ENCODE data around the gene RNF7. TPM values are rescaled to one million over a fixed set of nuclear protein-coding genes. Genes with fewer than 3 reads are reported as not detected.
"Not testable (repeated sequence)": the region's sequence is repeated elsewhere in the genome, so short reads cannot be mapped to it uniquely, and the experiment has no call there.

Gene RNF7
- polyA plus RNA-seq, 12 donors: 58.9 to 143 (median 87.0) TPM; not detected in 1

DNA sequence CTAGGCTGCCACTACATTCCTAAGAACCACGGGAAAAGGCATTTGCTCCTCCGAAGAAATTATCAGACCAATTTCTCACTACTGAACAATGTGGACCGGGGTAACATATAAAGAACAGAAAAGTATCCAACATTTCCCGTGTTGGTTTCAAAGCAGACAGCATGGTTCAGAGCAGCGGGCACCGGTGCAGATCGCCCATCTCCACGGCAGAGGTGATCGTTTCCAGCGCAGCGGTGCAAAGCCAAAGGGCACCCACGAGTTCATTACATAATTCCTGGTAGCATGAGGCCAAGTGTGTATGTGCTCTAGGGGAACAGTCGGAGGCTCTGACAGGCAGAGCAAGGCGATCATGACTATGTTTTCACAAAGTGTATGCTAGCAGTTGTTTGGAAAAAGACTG, 38.3 kb downstream of the RNF7 start:
- no peak for DNase-seq

DNA sequence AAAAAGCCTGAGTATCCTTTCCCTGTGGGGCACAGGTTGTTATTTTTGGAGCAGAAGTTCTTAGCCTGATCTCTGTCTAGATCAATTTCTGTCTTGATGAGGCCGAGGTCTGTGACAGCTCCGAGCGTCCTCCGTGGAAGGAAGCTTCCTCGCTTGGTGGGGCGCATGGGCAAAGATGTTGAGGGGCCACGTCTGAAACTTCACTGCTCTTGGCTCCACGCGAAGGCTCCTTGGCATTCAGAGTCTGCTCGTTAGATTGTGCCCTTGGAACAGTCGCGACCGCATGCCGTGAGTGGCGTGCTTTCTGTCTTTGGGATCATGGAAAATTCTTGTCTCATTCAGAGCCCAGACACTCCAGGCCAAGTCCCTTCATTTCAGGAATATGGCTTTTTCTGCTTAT, 38.8 kb downstream of the RNF7 start:
- DNase-seq: no peak

DNA sequence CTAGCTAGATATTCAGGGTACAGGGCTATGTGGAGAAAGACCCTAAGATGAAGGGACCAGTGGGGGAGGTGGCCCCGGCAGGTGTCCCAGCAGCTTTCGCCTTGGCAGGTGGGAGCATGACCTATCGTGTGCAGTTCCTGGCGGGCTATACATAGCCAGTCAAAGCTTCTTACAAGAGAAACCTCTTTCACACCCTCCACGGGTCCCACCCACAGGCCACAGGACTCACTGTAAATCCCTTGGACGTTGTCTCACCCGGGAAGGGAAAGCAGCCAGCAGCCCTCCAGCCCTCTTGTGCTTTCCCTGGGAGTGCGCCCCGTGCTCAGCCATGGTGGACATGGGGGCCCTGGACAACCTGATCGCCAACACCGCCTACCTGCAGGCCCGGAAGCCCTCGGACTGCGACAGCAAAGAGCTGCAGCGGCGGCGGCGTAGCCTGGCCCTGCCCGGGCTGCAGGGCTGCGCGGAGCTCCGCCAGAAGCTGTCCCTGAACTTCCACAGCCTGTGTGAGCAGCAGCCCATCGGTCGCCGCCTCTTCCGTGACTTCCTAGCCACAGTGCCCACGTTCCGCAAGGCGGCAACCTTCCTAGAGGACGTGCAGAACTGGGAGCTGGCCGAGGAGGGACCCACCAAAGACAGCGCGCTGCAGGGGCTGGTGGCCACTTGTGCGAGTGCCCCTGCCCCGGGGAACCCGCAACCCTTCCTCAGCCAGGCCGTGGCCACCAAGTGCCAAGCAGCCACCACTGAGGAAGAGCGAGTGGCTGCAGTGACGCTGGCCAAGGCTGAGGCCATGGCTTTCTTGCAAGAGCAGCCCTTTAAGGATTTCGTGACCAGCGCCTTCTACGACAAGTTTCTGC, 40.1 kb downstream of the RNF7 start:
- DNase-seq: no peak

DNA sequence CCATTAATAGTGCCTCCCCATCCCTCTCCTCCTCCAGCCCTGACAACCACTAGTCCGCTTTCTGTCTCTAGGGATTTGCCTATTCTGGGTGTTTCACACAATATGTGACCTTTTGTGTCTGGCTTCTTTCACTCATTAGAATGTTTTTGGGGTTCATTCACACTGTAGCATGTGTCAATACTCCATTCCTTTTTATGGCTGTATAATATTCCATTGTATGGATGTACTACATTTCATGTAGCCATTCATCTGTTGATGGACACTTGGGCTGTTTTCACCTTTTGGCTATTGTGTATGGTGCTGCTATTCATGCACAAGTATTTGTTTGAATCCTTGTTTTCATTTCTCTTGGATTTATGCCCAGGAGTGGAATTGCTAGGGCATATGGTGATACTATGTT, 41.6 kb downstream of the RNF7 start:
- no peak for DNase-seq

DNA sequence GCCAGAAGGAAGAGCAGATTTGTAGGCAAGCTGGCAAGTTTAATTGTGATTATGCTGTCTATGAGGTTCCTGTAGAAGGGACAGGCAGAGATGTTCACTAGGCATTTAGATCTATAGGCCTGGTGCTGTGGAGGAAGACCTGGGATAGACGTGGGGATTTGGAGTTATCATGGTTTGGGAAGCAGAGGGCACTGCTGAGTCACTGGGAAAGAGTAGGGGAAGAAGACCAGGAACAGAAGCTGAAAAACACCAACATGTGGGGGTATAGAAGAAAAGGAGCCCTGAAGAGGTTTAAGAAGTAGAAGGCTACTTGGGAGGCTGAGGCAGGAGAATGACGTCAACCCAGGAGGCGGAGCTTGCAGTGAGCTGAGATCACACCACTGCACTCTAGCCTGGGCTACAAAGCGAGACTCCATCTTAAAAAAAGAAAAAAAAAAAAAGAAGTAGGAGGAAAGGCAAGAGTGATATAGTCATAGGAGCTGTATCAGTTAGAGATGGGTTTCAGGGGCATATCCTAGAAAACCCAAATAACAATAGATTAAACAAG, 44.4 kb downstream of the RNF7 start:
- DNase-seq: no peak

DNA sequence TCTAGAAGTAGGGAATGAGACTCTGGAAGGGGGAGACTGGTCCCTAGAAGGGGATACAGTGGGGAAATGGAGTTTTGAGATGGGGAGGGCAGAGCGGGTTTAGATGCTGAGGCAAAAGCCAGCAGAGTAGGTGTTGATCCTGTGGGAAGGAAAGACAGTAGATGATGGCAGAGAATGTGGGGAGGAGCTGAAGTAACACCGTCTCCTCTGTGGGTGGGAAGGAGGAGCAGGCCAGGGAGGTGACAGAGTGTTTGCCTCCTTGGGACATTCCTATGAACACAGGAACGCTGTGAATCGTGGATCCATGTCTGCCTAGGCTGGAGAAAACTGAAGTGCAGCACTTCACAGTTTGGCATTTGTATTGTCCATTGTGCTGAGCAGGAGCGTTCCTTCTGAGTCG, 45.5 kb downstream of the RNF7 start:
- no peak for DNase-seq

DNA sequence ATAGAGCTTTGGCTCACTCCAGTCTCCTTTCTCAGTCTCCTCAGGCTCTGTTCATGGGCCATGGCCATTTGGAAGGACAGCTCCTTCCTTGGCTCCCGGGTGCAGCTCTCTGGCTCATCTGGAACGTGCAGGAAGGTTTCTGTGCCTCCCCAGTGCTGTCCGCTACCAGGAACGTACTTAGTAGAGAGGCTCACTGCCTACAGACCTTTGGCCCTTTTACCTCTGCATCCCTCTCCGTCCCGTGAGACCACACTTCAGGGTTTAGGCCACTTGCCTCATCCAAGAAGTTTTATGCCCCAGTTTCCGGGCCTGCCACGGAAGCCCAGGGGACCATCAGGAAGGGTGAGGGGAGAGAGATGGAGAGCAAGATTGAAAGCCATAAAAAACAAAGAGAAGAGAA, 46.0 kb downstream of the RNF7 start:
- no peak for DNase-seq

DNA sequence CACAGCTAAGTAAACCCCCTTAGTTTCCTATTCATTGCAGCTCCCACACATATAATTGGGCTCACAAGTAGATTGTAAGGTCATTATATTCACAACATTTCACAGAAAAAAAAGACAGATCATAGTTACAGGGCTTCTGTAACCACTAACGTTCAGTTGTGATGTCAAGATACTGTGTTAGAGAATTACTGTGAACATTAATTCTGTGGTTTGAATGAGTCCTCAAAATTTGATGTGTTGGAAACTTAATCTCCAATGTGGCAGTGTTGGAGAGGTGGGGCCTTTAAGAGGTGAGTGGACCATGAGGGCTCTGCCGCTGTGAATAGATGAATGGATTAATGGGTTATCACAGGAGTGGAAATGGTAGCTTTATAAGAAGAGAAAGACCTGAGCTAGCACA, 46.4 kb downstream of the RNF7 start:
- no peak for DNase-seq

DNA sequence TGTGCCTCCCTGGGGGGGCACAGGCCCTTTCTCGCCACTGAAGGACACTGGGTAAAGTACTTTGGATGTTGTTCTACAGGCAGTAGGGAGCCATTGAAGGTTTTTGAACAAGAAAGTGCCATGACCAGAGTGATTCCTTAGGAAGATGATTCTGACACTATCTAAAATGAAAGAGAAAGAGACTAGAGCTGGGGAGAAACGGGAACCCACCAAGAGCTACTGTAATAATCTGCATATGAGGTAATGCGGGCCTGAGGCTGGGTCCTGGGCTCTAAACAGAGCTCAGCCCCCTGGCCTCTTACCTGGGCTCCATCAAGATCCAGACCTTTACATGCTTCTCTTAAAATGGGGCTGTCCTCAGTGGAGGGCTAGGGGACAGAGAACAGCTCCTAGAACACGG, 50.1 kb downstream of the RNF7 start:
- DNase-seq: no peak

DNA sequence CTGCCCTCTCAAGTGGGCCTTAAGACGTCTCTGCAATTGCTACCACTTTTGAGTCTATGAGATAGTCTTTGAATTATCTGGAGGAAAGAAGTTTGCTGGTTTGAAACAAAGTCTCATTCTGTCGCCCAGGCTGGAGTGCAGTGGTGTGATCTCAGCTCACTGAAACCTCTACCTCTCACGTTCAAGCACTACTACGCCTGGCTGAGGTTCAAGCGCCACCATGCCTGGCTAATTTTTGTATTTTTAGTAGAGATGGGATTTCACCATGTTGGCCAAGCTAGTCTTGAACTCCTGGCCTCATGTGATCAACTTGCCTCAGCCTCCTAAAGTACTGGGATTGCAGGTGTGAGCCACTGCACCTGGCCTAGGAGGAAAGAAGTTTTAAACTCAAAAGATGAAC, 50.7 kb downstream of the RNF7 start:
- DNase-seq: not testable (repeated sequence)

DNA sequence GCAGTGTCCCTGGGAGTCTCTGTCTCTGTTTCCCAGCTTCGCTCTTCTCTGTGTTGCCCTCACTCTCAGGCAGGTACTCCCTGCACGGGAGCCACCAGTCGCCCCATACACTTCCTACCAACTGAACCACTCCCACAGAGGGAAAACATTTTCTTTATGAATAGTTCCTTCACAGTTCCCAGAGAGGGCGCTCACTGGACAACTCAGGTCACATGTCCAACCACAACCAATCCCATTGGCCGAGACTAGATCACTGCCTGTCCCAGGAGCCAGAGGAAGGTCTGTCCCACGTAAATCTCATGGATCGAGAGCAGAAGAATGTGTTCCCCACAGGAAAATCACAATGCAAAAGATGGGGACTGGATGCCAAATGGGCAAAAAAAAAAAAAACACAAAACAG, 51.2 kb downstream of the RNF7 start:
- no peak for DNase-seq

DNA sequence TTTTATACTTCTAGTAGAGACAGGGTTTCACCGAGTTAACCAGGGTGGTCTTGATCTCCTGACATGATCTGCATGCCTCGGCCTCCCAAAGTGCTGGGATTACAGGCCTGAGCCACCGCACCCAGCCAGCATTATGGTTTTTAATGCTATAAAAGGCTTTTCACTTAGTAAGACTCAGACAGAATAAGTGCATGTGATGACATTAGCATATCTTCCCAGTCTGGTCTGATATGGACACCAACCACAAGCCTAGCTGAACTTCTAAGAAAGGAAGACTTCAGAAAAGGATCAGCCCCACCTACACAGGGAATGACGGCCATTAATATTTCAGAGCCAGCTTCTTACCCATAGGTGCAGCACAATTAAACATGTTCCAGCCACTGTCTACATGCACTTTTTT, 52.1 kb downstream of the RNF7 start:
- no peak for DNase-seq

DNA sequence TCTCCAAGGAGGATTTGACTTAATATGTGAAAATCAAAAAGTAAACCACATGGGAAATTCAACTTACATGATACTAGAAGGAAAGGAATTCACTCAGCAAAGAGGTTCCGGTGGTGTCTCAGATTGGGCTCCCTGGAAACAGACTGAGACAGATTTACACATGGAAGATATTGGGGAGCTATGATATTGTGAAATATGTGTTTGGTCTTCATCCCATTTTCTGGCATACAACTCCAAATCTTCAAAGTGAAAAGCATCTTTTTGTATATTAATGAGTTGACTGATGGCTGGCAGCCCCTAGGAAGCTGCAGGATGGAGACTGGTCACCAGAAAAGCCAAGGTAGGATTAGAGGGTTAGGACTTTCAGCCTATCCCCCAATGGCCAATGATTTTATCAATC, 54.4 kb downstream of the RNF7 start:
- DNase-seq: no peak

DNA sequence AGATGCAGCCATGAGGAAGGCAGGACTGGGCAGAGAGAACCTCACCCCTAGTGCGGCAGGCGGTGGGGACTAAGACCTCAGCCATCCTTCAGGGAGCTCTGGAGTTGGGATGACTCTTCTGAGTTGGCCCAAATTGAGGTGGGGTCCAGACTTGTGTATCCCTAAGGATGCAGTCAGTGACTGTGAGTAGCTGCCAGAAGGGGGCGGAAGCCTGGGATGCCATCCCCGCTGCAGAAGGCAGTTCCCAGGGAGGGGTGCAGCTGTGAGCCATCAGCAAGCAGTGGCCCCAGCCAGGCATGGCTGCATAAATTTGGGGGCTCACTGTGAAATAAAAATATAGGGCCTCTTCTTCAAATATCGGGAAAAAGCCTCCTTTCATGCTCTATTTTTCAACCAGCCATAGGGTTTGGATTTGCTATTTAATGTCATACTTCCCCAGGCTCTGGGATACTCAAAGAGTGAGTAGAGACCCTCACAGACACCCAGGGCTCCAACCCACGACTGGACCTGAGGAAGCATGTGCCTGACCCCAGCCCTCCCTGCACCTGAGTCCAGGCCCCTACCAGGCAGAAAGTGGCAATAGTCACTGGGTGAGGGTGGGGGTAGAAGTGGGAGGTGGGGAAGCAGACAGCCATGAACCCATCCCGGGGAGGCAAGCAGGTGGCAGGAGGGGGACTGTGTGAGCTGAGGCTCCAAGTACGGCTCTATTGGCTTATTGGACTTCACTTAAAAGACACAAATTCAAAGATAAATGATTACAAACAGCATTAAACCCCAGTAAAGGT, 55.6 kb downstream of the RNF7 start:
- no peak for DNase-seq

DNA sequence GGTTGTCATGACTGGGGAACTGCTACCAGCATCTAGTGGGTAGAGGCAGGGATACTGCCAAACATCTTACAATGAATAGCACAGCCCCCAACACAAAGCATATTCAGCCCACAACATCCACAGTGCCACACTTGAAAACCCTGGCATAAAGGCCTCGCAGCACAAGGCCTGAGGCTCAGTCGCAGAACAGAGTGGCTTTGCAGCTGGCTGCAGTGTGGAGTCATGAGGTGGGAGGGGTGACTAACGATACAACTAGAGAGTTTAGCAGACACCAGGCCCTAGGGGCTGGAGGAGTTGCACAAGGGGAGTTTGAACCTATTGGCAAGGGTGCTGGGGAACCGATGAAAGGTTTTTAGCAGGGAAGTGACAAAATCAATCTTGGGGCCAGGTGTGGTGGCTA, 57.2 kb downstream of the RNF7 start:
- DNase-seq: no peak

DNA sequence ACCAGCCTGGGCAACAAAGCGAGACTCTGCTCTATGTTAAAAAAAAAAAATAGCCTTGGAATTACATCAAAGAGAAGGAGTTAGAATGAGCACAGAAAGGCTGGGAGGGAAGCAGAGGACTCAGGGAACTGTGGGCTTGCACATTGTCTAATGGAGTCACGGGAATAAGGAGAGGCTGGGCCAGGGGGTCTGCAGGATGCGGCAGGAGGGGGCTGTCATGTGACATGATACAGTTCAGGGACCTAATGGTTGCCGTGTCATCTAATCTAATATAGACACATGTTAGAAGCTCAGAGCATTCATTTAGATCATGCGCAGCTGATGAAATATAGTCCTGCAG, 57.6 kb downstream of the RNF7 start:
- DNase-seq: no peak

DNA sequence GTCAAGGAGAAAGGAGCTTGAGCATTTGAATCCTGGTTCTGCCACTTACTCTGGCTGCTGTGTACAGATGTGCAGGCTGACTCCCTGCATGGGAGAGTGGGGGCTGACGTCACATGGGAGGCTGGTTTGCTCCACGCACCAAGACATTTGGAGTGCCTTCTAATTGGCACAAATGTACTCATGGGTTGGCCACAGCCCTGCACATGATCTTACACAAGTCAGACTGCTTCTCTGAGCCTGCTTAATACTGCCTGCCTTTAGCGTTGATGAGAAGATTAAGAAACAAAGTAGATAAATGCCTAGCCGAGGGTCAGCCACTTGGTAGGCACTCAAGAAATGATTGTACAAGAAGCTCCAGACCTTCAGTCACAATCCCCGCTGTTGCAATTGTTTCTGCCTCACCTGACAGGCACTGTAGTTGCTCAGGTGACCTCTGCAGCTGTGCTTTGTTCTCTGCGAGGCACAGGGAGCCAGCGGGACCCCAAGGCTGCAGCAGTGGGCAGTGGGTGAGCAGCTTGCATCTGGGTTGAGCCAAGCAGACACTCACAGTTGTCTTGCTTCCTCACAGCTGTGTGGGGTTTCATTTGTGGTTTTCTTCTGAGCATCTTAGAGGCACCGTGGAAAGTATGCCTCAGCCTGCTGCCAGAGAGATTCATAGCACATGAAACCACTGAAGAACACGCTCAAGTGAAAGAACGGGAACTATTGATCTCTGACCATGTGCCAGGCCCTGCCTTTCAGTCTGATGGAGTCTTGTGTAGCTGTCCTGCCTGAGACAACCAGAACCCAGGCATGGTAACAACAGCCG, 58.2 kb downstream of the RNF7 start:
- no peak for DNase-seq

Other genes starting within 250 kb of the RNF7 start
- gene GRK7, start 25.1 kb downstream of the RNF7 start, polyA plus RNA-seq (ENCODE audit: insufficient read length in 12 of 12): under 1 TPM in 5 of 12 donors, not detected in 7; 0.05 to 0.20 (median 0.08) TPM
- gene ATP1B3, start 138.3 kb downstream of the RNF7 start, polyA plus RNA-seq (ENCODE audit: insufficient read length in 12 of 12): 100 to 1,000 TPM in 6 of 12 donors, 10 to 100 TPM in 5, not detected in 1; 62.7 to 147 (median 105) TPM